Small intestine (tissue), 7 donors: Measurements from ENCODE around the gene FBRSL1. TPM values are rescaled to one million over a fixed set of nuclear protein-coding genes. Genes with fewer than 3 reads are reported as not detected.

Source experiments
- DNase-seq, 2 donors: peaks; one replicate each; pipeline versions ENCODE4 v3.0.0 to v3.0.0-alpha.2; 2013
- FAIRE-seq: peaks from 2 replicates; lab custom pipeline; 2012; peaks lifted over from hg19 to GRCh38; lab: Jason Lieb, UNC
- H3K27ac ChIP-seq, 3 donors: one replicate each; pipeline ENCODE4 v1.5.1; 2013; ENCODE audit warnings: low read length in 2 of 3, mild to moderate bottlenecking in 2 of 3, control low read depth in 1 of 3, inconsistent platforms in 1 of 3, low read depth in 1 of 3, moderate library complexity in 1 of 3
- H3K27me3 ChIP-seq, 3 donors: one replicate each; pipeline ENCODE4 v1.6.1; 2013; ENCODE audit warnings: low read length in 3 of 3, inconsistent platforms in 1 of 3; ENCODE audit not compliant: control insufficient read depth in 3 of 3, insufficient read depth in 3 of 3
- H3K36me3 ChIP-seq, 3 donors: one replicate each; pipeline ENCODE4 v1.6.1; 2013; ENCODE audit warnings: low read length in 3 of 3, inconsistent platforms in 1 of 3, low read depth in 1 of 3, mild to moderate bottlenecking in 1 of 3, moderate library complexity in 1 of 3; ENCODE audit not compliant: control insufficient read depth in 3 of 3, insufficient read depth in 2 of 3
- H3K4me1 ChIP-seq, 3 donors: one replicate each; pipeline ENCODE4 v1.6.1; 2013; ENCODE audit warnings: low read length in 2 of 3, inconsistent platforms in 1 of 3, low read depth in 1 of 3, mild to moderate bottlenecking in 1 of 3, moderate library complexity in 1 of 3; ENCODE audit not compliant: control insufficient read depth in 3 of 3, insufficient read depth in 2 of 3
- H3K4me3 ChIP-seq, 3 donors: one replicate each; pipeline ENCODE4 v1.5.1; 2013; ENCODE audit warnings: low read length in 3 of 3, control low read depth in 1 of 3, inconsistent platforms in 1 of 3, low read depth in 1 of 3, mild to moderate bottlenecking in 1 of 3, moderate library complexity in 1 of 3
- H3K9me3 ChIP-seq, 2 donors: one replicate each; pipeline ENCODE4 v1.6.1; 2013; ENCODE audit warnings: low read depth in 1 of 2, low read length in 1 of 2; ENCODE audit not compliant: control insufficient read depth in 2 of 2, insufficient read depth in 1 of 2
- WGBS, 3 donors: extraction: QIAGEN DNeasy Blood & Tissue Kit; methylation state at CpG; one replicate each; pipeline ENCODE4 v1.1.7; 2013; 5-methylcytosine and 5-hydroxymethylcytosine counted together
- polyA plus RNA-seq, 4 donors: library from polyadenylated mRNA; stranded (reverse) in 3 of 4; unstranded in 1 of 4; fragments of 200-250 nt in 3 of 4; fragments of 120-200 nt in 1 of 4; gene quantifications; one replicate each; pipeline versions ENCODE4 v1.2.1 to v1.2.3, GENCODE V29; 2013
- donor health status: healthy with polysubstance abuse.
- donor health status: control.
- donor health status: control.
- donor health status: Bipolar disorder and iron deficiency.
- donor health status: healthy.

The FBRSL1 gene
- polyA plus RNA-seq, 4 donors = 24.3 to 59.5 (median 32.5) TPM

GRCh38 chr12:132497514-132498405, 7.8 kb downstream of the FBRSL1 start:
- H3K4me3 ChIP-seq = no peak overlapping the region
- peaks cover 0 to 57% (median 0%) of the 10 kb centered on the region in 3 donors for H3K36me3 ChIP-seq
- DNase-seq (no peak), FAIRE-seq (no peak)
- 81 to 84% (median 83%) methylated on average over 19 to 28 of the region's 28 CpGs for WGBS, 3 donors
- H3K27ac ChIP-seq = no peak overlapping the region
- H3K4me1 ChIP-seq = peaks cover 0 to 56% (median 7%) of the 10 kb centered on the region in 3 donors
- H3K27me3 ChIP-seq = no peaks in the 10 kb centered on the region
- H3K9me3 ChIP-seq = no peaks in the 10 kb centered on the region

GRCh38 chr12:132498931-132499330, 9.0 kb downstream of the FBRSL1 start:
- DNase-seq (no peak), FAIRE-seq (no peak)
- 84 to 91% (median 89%) methylated on average over 10 to 12 of the region's 12 CpGs for WGBS, 3 donors
- H3K4me3 ChIP-seq = no peak overlapping the region
- peaks cover 0 to 53% (median 5%) of the 10 kb centered on the region in 3 donors for H3K4me1 ChIP-seq
- H3K9me3 ChIP-seq = no peaks in the 10 kb centered on the region
- no peaks in the 10 kb centered on the region for H3K27me3 ChIP-seq
- no peak overlapping the region for H3K27ac ChIP-seq
- H3K36me3 ChIP-seq = peaks cover 0 to 56% (median 0%) of the 10 kb centered on the region in 3 donors

GRCh38 chr12:132500142-132500855, 10.3 kb downstream of the FBRSL1 start:
- FAIRE-seq = no peak
- WGBS, 3 donors = 77 to 83% (median 83%) methylated on average over 19 of the region's 19 CpGs
- peaks cover 0 to 49% (median 8%) of the 10 kb centered on the region in 3 donors for H3K4me1 ChIP-seq

GRCh38 chr12:132500856-132501180, 10.9 kb downstream of the FBRSL1 start:
- 86 to 97% (median 94%) methylated on average over 9 of the region's 9 CpGs for WGBS, 3 donors
- Histone ChIP-seq H3K27ac (no peak overlapping the region), H3K4me3 (no peak overlapping the region), H3K27me3 (no peaks in the 10 kb centered on the region), H3K9me3 (no peaks in the 10 kb centered on the region), H3K4me1 (peaks cover 0 to 51% (median 8%) of the 10 kb centered on the region in 3 donors), H3K36me3 (peaks cover 0 to 39% (median 0%) of the 10 kb centered on the region in 3 donors)
- no peak for FAIRE-seq
- no peak for DNase-seq

More at GRCh38 chr12:132500142-132500855, 10.3 kb downstream of the FBRSL1 start:
- peaks cover 0 to 44% (median 0%) of the 10 kb centered on the region in 3 donors for H3K36me3 ChIP-seq
- H3K27me3 ChIP-seq = no peaks in the 10 kb centered on the region
- no peaks in the 10 kb centered on the region for H3K9me3 ChIP-seq
- H3K27ac ChIP-seq = no peak overlapping the region
- H3K4me3 ChIP-seq = no peak overlapping the region
- no peak for DNase-seq

GRCh38 chr12:132501204-132501940, 11.4 kb downstream of the FBRSL1 start:
- Histone ChIP-seq H3K27ac (no peak overlapping the region), H3K36me3 (peaks cover 0 to 35% (median 0%) of the 10 kb centered on the region in 3 donors), H3K4me1 (peaks cover 0 to 56% (median 8%) of the 10 kb centered on the region in 3 donors), H3K9me3 (no peaks in the 10 kb centered on the region), H3K27me3 (no peaks in the 10 kb centered on the region), H3K4me3 (no peak overlapping the region)
- FAIRE-seq (no peak), DNase-seq (no peak)
- 86 to 92% (median 90%) methylated on average over 26 to 27 of the region's 27 CpGs for whole genome bisulfite sequencing, 3 donors

GRCh38 chr12:132502149-132502881, 12.4 kb downstream of the FBRSL1 start:
- H3K27me3 ChIP-seq = no peaks in the 10 kb centered on the region
- H3K9me3 ChIP-seq = no peaks in the 10 kb centered on the region
- H3K36me3 ChIP-seq = peaks cover 0 to 35% (median 0%) of the 10 kb centered on the region in 3 donors
- 71 to 79% (median 76%) methylated on average over 16 to 24 of the region's 24 CpGs for WGBS, 3 donors
- DNase-seq (peak in 1 of 2 donors; percentile 49), FAIRE-seq (no peak)
- H3K27ac ChIP-seq = no peak overlapping the region
- peaks cover 0 to 64% (median 8%) of the 10 kb centered on the region in 3 donors for H3K4me1 ChIP-seq
- no peak overlapping the region for H3K4me3 ChIP-seq

- H3K4me1 ChIP-seq = peaks cover 0 to 67% (median 8%) of the 10 kb centered on the region in 3 donors
- H3K27ac ChIP-seq = no peak overlapping the region
- H3K4me3 ChIP-seq = no peak overlapping the region
- no peaks in the 10 kb centered on the region for H3K27me3 ChIP-seq
- DNase-seq = peak in 1 of 2 donors; percentile 48
- FAIRE-seq = no peak
- H3K36me3 ChIP-seq = peaks cover 0 to 37% (median 0%) of the 10 kb centered on the region in 3 donors
- 59 to 72% (median 69%) methylated on average over 8 of the region's 8 CpGs for WGBS, 3 donors
- no peaks in the 10 kb centered on the region for H3K9me3 ChIP-seq
These were observed 12.9 kb downstream of the FBRSL1 start for GRCh38 chr12:132502882-132503193.
